HEK293 (cell line): Measurements from ENCODE around the gene BCAN.

Experiments
- CTCF ChIP-seq: fragments of 450-650 bp; formaldehyde crosslinking; IDR thresholded peaks from 2 replicates; pipeline ENCODE4 v1.5.1; 2016; ENCODE audit warnings: missing biosample characterization, missing genetic modification characterization
- GFI1B ChIP-seq: fragments of 450-650 bp; formaldehyde crosslinking; IDR thresholded peaks from 2 replicates; pipeline ENCODE4 v1.5.1; 2016; ENCODE audit warnings: missing biosample characterization, missing genetic modification characterization
- OVOL3 ChIP-seq: fragments of 450-650 bp; formaldehyde crosslinking; IDR thresholded peaks from 2 replicates; pipeline ENCODE4 v1.5.1; 2016; ENCODE audit warnings: missing biosample characterization, missing genetic modification characterization
- PATZ1 ChIP-seq: fragments of 450-650 bp; formaldehyde crosslinking; IDR thresholded peaks from 2 replicates; pipeline ENCODE4 v1.5.1; 2016; ENCODE audit warnings: missing biosample characterization, missing genetic modification characterization
- SALL2 ChIP-seq: fragments of 450-650 bp; formaldehyde crosslinking; IDR thresholded peaks from 2 replicates; pipeline ENCODE4 v1.5.0; 2017; ENCODE audit warnings: missing biosample characterization, mild to moderate bottlenecking, missing genetic modification characterization, borderline replicate concordance
- ZBTB21 ChIP-seq: fragments of 450-650 bp; formaldehyde crosslinking; IDR thresholded peaks from 2 replicates; pipeline ENCODE4 v1.5.1; 2017; ENCODE audit warnings: missing biosample characterization, missing genetic modification characterization
- ZNF513 ChIP-seq: fragments of 450-650 bp; IDR thresholded peaks from 2 replicates; pipeline ENCODE4 v1.5.1; 2018; ENCODE audit warnings: missing biosample characterization, missing genetic modification characterization

- TF ChIP-seq ZNF513 (tag by site-specific recombination): no peak
- TF ChIP-seq ZBTB21: no peak
- no peak for TF ChIP-seq CTCF (tag by site-specific recombination)
- TF ChIP-seq PATZ1 (tag by site-specific recombination): no peak
- no peak for TF ChIP-seq SALL2 (tag by site-specific recombination)
- TF ChIP-seq GFI1B (tag by site-specific recombination): no peak
- no peak for TF ChIP-seq OVOL3
Observed at GRCh38 chr1:156593661-156593989, 48.3 kb upstream of the BCAN start.
